Hindlimb muscle (tissue), 1 donor: Measurements from ENCODE around the gene EEIG2. TPM values are rescaled to one million over a fixed set of nuclear protein-coding genes. Genes with fewer than 3 reads are reported as not detected.
"Not testable (repeated sequence)": the region's sequence is repeated elsewhere in the genome, so short reads cannot be mapped to it uniquely, and the experiment has no call there.

ENCODE experiments used
- DNase-seq: peaks from one replicate; pipeline ENCODE4 v3.0.0-alpha.2; 2013
- polyA plus RNA-seq: library from polyadenylated mRNA; unstranded; fragments of 120-200 nt; gene quantifications from one replicate; pipeline ENCODE4 v1.2.1, GENCODE V29; 2013; ENCODE audit not compliant: insufficient read length

EEIG2 gene
- 8.8 TPM for polyA plus RNA-seq

DNA sequence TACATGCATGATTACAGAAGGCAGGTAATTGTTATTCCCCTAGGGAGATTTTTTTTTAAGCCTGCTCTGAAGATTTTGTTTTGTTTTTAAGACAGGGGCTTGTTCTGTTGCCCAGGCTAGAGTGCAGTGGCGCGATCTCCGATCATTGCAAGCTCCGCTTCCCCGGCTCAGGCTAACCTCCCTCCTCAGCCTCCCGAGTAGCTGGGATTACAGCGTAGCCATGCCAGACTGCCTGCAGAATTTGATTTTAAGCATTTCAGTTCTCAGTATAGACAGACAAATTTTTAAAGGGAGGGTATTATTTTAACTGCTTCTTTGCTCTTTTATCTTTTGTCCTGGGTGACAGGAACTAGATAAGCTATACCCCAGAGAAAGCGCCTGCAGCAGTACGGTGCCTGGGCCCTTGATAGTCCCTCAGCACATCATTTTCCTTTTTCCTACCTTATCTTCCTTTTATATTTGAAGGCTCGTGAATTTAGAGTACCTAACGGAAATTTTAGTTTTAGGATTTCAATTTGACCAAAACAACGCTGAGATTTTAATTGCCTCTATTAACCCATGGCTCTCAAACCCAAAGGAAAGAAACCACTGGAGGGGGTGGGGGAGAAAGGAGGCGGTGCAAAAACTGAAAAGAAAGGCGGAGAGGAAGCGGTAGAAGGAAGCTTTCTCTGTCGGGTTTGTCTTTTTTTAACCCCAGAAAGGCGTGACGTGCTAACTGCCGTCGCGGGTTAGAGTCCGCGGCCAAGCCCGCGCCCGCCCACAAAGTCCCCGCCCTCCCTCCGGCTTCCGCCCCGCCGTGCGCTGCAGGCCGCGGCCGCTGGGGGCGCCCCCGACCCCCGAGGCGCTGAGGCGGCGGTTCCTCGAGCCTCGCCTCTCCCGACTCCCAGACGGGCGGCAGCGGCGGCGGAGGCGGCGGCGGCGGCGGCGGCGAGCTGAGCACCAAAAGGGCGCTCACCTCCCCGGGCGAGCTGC is at the start of gene EEIG2:
Gene EEIG2, plus strand, starts transcription at position 886 of the 972 bp plus-strand sequence. CDS start 329 bp downstream, outside the sequence.
- peak; percentile 91 for DNase-seq

DNA sequence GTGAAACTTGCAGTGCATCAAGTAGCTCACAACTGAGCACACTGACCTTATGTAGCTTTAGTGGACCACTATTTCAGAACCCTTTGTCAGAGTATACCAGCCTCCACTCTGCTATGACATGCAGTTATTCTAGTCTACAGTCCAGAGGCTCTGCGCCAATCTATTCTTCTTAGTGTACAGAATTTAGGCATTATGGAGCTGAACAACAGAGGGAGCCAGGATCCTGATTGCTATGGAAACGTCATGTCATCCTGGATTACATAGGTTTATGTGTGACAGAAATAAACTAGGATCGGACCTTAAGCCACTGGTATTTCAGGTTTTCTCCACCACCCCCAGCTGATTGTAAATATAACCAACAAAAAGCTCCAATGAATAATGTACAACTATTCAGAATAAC is 48.1 kb upstream of the EEIG2 start:
- DNase-seq, result no peak

DNA sequence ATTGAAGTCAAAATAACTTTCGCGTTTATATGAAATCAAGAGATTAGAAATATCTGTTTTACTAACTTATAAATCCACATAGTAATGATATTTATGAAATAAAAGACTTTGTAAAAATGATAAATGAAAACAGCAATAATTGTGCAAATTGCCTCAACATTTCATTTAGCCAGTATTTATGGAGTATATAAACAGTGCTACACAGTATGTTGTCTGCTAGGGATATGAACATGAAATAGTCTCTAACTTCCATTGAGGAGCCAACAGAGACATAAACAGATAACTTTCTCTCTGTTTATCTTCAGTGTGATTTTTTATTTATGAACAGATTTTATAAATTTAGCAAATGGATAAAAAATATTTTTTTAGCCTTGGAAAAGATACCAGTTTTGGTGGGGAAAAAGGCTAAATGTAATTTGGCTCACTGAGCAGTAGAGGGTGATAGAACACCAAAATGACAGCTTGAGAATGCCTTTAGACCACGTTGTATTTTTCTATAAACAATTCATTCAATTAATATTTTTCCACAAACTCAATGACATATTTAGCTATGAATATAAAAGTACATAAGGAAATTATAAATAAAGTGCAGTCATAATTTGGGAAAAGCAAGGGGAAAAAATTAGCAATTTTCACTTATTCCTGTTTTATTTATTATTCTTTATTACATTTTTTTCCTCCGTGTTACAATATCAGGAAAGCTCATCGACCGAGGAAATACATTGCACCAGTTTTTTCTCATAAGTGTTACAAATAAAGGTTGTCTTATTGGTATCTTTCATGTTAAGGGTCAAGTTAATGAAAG is 47.5 kb upstream of the EEIG2 start:
- peak; percentile 22 for DNase-seq

DNA sequence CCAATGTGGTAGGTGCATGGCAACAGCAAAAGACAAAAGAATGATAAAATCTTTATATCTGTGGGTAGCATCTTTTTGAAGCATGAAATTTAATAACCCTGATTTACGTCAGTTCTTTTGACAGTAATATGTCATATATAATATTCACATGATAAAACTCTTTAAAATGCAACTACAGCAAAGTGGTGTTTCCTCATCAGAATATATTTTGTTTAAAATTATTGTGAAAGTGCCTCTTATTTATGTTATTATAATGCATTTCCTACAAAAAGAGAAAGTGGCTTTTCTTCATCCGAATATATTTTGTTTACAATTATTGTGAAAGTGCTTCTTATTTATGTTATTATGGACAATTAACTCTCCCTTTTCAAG is 46.9 kb upstream of the EEIG2 start:
- no peak for DNase-seq

DNA sequence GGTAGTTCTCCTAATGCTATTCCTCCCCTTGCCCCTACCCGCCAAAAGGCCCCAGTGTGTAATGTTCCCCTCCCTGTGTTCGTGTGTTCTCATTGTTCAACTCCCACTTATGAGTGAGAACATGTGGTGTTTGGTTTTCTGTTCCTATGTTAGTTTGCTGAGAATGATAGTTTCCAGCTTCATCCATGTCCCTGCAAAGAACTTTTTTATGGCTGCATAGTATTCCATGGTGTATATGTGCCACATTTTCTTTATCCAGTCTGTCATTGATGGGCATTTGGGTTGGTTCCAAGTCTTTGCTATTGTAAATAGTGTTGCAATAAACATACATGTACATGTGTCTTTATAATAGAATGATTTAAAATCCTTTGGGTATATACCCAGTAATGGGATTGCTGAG is 46.0 kb upstream of the EEIG2 start:
- DNase-seq, result not testable (repeated sequence)

DNA sequence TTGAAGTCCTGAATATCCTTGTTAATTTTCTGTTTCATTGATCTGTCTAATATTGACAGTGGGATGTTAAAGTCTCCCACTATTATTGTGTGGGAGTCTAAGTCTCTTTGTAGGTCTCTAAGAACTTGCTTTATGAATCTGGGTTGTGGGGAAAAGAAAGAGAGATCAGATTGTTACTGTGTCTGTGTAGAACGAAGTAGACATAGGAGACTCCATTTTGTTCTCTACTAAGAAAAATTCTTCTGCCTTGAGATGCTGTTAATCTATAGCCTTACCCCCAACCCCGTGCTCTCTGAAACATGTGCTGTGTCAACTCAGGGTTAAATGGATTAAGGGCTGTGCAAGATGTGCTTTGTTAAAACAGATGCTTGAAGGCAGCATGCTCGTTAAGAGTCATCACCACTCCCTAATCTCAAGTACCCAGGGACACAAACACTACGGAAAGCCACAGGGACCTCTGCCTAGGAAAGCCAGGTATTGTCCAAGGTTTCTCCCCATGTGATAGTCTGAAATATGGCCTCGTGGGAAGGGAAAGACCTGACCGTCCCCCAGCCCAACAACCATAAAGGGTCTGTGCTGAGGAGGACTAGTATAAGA is 42.5 kb upstream of the EEIG2 start:
- DNase-seq, result not testable (repeated sequence)

DNA sequence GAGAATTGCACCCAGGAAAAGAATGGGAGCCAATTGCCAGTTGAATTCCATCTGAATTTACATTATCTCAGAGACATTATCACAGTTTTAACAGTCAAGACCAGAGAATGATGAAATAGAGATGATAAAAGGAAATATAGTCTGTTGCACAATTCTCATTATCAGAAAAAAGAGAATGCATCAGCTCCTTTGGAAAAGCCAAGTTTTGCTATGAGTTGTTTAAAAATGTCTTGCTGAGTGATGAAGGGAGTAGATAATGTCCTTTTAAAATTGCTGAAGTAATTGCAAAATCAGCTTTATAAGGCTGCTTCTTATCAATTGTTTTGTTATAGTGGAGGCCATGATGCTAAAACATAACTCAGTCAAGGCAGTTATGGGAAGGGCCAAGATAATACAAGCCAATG is 37.9 kb upstream of the EEIG2 start:
- no peak for DNase-seq

DNA sequence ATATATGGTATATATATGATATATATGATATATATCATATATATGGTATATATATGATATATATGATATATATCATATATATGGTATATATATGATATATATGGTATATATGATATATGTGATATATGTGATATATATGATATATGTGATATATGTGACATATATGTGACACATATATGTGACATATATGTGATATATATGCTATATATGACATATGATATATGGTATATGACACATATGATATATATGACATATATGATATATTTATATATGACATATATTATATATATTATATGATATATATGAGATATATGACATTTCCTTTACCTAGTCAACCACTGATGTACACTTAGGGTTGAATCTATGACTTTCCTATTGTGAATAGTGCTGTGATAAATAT is 36.1 kb upstream of the EEIG2 start:
- no peak for DNase-seq

DNA sequence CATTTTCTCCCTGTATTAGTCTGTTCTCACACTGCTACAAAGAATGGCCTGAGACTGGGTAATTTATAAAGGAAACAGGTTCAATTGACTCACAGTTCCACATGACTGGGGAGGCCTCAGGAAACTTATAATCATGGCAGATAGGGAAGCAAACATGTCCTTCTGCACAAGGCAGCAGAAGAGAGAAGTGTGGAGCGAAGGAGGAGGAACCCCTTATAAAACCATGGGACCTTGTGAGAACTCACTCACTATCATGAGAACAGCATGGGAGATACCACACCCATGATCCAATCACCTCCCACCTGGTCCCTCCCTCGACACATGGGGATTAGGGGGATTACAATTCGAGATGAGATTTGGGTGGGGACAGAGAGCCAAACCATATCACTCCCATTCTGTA is 35.2 kb upstream of the EEIG2 start:
- no peak for DNase-seq

DNA sequence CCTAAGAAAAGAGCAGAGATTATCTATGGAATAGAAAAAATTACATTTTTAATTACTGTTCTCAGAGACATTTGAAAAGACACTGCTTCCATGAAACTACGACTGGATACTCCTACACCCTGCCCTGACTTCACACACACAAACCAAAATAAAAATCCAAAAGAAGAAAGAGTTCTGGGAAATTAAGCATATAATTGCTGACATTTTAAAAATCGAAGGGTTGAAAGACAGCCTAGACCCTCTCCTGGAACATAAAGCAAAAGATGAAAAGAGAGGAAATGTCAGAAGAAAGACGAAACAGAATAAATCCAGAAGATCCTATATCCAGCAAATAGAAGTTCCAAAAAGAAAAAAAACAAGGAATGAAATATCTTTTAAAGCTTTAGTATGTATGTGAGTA is 32.8 kb upstream of the EEIG2 start:
- no peak for DNase-seq

DNA sequence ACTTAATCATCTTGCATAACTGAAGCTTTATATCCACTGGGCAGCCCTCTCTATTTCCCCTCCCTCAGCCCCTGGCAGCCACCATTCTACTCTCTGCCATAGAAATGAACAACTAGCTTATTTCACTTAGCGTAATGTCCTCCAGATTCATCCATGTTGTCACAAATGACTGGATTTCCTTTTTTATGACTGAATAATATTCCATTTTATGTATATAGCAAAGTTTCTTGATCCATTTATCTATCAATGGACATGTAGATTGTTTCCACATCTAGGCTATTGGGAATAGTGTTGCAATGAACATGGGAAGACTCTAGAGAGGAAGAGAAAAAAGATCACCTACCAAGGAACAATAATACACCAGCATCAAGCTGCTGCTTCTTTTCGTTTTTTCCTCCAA is 32.1 kb upstream of the EEIG2 start:
- no peak for DNase-seq

DNA sequence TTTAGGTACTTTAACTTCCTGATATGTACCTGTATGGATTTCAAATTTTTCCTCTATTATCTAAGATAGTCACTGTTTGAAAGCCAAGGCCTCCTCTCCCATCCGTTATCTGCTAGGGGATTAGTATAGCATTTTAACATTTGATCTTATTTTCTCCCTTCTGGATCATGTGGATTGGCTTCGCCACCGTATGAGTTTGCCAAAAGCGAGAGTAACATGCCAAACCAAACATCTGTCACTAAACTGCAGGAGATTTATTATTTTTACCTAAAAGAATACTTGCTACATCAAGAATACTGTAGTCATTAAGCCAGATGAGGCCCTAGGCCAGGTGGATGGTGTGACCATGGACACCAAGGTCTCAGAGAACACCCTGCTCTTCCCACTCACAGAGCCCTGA is 28.5 kb upstream of the EEIG2 start:
- no peak for DNase-seq

DNA sequence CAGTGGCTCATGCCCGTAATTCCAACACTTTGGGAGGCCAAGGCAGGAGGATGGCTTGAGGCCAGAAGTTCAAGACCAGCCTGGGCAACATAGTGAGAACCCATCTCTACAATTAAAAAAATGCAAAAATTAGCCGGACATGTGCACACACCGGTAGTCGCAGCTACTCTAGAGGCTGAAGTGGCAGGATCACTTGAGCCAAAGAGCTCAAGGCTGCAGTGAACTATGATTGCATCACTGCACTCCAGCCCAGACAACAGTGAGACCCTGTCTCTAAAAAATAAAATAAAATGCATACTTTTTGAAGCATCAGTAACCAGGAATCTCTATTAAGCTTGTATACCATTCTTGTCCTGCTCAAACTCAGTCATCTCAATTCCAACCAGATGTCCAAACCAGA is 27.2 kb upstream of the EEIG2 start:
- DNase-seq, result no peak

DNA sequence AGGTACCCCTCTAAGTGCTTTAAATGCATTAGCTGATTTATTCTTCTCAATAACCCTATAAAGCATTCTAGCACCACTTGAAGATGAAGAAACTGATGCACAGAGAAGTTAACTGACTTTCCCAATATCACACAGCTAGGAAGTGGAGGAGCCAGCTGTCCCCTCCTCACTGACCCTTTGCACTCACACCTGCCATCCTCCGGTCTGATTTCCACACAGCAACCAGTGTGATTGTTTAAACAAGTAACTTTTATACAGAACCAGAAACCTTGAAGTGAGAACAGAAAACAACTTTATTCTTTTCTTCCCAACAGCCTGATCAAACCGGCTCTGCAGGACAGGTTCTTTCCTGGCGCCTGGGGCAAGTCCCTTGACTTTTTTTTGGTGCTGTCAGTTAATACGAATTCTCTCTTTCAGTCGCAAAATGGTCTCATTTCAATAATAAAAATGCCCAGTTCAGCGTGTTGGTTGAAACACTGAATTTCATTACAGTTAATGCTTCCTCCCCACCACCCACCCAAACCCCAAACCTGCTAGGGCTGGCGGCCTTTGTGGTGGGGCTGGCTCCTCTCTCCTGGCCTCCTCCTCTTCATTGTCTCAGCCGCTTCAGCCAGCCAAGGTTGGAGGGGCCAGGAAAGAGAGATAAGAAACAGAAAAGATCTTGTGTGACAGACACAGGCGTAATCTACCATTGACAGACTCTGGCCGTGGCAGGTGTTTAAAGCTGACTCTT is 26.4 kb upstream of the EEIG2 start:
- no peak for DNase-seq

DNA sequence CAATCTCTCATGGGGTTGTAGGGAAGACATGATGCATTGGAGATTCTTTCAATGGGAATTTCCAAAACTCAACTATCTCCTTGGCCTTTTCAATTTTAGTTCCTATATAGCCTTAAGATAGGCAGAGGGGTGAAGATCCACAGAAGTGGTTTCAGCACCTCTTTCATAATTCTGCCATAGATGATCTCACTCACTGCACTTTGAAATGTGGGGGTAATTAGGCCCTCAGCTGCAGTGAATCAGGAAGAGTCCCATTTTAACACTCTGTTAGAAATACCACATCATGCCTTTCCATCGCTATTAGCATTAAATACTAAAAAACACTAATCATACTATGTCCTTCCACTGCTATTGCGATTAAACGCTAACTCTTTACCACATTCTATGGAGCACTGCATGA is 25.1 kb upstream of the EEIG2 start:
- no peak for DNase-seq

DNA sequence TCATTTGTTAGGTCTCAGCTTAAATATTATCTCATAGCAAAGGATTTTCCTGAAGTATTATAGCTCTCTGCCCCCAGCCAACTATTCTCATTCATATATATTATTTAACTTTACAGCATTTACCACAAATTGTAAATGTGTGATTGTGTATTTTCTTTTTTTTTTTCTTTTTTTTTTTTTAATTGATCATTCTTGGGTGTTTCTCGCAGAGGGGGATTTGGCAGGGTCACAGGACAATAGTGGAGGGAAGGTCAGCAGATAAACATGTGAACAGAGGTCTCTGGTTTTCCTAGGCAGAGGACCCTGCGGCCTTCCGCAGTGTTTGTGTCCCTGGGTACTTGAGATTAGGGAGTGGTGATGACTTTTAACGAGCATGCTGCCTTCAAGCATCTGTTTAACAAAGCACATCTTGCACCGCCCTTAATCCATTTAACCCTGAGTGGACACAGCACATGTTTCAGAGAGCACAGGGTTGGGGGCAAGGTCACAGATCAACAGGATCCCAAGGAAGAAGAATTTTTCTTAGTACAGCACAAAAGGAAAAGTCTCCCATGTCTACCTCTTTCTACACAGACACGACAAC is 24.5 kb upstream of the EEIG2 start:
- DNase-seq, result not testable (repeated sequence)

DNA sequence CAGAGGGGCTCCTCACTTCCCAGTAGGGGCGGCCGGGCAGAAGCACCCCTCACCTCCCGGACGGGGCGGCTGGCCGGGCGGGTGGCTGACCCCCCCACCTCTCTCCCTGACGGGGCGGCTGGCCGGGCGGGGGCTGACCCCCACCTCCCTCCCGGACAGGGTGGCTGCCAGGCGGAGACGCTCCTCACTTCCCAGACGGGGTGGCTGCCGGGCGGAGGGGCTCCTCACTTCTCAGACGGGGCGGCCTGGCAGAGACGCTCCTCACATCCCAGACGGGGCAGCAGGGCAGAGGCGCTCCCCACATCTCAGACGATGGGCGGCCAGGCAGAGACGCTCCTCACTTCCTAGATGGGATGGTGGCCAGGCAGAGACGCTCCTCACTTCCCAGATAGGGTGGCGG is 23.9 kb upstream of the EEIG2 start:
- not testable (repeated sequence) for DNase-seq

DNA sequence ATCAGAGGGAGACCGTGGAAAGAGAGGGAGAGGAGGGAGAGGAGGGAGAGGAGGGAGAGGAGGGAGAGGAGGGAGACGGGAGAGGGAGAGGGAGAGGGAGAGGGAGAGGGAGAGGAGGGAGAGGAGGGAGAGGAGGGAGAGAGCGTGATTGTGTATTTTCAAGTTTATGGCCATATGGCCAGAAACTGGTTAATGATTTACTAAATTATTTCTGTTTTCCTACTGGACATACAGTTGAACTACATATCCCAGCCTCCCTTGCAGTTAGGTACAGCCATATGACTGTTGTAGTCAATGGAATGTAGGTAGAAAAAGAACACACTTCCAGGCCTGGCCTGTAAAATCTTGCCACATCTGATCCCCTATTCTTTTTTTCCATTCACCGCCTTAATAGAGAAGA is 23.1 kb upstream of the EEIG2 start:
- DNase-seq, result not testable (repeated sequence)

DNA sequence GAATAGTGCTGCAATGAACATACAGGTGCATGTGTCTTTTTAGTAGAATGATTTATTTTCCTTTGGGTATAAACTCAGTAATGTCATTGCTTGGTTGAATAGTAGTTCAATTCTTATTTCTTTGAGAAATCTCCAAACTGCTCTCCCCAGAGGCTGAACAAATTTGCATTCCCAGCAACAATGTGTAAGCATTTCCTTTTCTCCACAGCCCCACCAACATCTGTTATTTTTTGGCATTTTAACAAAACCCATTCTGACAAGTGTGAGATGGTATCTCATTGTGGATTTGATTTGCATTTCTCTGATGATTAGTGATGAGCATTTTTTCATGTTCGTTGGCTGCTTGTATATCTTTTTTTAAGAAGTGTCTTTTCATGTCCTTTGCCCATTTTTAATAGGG is 21.9 kb upstream of the EEIG2 start:
- DNase-seq, result no peak

DNA sequence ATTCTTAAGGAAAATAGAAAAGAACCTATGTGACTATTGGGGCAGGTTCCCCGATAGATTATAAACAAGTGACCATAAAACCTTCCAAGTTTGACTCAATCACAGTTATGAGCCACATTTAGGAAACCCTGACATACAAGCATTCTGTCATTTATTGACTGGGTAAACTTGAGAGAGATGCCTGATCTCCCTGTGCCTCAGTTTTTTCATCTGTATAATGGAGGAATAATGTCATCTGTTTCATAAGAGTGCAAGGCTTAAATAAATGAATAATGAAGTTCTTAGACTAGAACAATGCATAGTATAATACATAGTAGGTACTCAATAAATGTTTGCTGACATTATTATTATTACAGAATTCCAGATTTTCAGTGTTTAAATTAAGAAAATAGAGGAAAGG is 18.9 kb upstream of the EEIG2 start:
- DNase-seq, result no peak

DNA sequence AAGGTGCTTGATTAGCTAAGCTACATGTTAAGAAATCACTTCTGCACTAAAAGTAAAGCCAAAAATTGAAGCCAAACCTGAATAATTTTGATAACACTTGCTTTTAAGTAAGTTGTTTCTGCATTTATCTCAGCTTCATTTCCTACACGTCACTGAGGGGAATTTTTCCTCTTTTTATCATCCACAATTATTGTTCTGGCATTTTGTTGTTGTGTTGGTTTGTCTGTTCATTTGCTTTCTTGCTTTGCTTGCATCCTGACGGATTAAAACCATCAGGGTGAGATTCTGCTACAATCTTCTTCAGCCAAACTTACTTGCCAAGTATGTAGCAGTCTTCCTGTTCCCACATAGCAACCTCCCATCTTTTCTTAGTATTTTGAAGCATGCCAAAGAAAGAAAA is 18.0 kb upstream of the EEIG2 start:
- no peak for DNase-seq

DNA sequence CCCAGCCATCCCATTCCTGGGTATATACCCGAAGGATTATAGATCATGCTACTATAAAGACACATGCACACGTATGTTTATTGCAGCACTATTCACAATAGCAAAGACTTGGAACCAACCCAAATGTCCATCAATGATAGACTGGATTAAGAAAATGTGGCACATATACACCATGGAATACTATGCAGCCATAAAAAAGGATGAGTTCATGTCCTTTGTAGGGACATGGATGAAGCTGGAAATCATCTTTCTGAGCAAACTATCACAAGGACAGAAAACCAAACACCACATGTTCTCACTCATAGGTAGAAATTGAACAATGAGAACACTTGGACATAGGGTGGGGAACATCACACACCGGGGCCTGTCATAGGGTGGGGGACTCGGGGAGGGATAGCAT is 12.4 kb upstream of the EEIG2 start:
- not testable (repeated sequence) for DNase-seq
